Measurements from ENCODE around the gene WDR47.

GRCh38 chr1:109017134-109017533 lies 24.8 kb downstream of the WDR47 start:
- TF ChIP-seq, protein P1, sequence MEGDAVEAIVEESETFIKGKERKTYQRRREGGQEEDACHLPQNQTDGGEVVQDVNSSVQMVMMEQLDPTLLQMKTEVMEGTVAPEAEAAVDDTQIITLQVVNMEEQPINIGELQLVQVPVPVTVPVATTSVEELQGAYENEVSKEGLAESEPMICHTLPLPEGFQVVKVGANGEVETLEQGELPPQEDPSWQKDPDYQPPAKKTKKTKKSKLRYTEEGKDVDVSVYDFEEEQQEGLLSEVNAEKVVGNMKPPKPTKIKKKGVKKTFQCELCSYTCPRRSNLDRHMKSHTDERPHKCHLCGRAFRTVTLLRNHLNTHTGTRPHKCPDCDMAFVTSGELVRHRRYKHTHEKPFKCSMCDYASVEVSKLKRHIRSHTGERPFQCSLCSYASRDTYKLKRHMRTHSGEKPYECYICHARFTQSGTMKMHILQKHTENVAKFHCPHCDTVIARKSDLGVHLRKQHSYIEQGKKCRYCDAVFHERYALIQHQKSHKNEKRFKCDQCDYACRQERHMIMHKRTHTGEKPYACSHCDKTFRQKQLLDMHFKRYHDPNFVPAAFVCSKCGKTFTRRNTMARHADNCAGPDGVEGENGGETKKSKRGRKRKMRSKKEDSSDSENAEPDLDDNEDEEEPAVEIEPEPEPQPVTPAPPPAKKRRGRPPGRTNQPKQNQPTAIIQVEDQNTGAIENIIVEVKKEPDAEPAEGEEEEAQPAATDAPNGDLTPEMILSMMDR (IDR thresholded peaks at IDR 0.05) = no peak
- TF ChIP-seq ZFX (IDR thresholded peaks at IDR 0.05; ENCODE audit: borderline replicate concordance) = no peak

Data from 22Rv1 (cell line).